ENCODE results near the gene GRIK4.

Gene GRIK4

DNA sequence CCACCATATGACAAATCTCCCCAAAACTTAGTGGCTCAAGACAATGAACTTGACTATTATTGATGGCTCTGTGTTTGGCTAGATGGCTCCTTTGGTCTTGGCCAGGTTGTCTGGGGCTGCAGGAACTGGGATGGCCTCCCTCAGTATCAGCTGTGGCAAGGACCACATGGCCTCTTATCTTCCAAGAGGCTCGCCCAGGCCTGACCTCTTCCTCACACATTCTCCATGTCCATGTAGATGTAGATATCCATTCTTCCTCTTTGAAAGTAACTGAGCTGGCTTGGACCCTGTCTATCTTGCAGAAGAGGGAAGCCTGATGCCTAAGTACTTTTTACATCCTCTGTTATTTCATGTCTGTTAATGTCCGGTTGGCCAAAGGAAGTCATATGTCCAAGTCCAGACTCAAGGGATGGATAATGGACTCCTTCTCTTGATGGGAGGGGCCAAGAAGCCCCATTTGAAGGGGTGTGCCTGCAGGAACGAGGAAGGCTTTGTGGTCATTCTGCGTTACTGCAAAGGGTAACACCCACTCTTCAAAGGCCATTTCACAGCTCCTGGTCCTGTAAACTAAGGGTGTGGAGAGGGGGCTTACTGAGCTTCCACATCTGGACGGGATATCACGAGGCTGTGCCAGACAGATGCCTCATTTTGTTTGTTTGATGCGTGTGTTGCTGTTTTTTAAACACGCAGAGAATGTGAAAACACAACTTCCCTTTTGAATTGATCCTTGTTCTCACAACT lies 87.1 kb downstream of the GRIK4 start:
- Histone ChIP-seq H3K27me3 (ENCODE audit: insufficient read depth, low read length) (no peaks in the 10 kb centered on the region), H3K9ac (ENCODE audit: low read depth, low read length) (no peak overlapping the region), H3K27ac (ENCODE audit: low read depth, low read length) (no peak overlapping the region), H3K9me3 (ENCODE audit: insufficient read depth, low read depth, low read length) (no peaks in the 10 kb centered on the region), H3K36me3 (ENCODE audit: insufficient read depth, low read length) (no peaks in the 10 kb centered on the region), H3K4me3 (ENCODE audit: low read length) (no peak overlapping the region), H3K4me1 (ENCODE audit: insufficient read depth, low read length) (peaks cover 8% of the 10 kb centered on the region)
- 89% methylated on average over 8 of the region's 8 CpGs for WGBS

DNA sequence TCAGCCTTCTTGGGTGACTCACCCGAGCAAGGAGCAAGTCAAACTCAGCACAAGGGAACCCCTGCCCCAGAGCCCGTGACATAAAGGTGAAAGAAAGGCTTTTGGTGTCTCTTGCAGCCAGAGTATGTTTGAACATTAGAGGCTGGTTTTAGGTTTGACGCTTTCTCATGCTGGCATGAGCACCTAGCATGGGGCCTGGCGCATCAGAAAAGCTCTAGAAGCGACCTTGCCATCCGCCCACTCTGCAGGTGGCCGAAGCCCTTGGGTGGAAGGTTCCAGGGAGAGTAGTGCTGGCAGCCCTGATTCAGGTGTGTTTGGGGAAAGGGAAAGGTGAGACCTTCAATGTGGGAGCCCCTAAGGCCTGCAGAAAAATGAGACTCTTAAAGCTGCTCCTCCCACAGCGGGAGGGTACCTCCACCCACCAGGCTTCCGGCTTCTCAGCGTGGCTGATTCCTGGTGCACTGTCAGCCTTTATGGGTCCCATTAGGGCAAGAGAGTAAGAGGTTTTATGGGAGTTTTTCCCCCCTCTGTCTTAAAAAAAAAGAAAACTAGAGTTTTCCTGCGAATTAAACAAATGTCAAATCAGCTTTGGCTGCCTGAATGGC lies 88.4 kb downstream of the GRIK4 start:
- H3K4me3 ChIP-seq (ENCODE audit: low read length) = no peak overlapping the region
- peaks cover 8% of the 10 kb centered on the region for H3K4me1 ChIP-seq (ENCODE audit: insufficient read depth, low read length)
- no peak overlapping the region for H3K9ac ChIP-seq (ENCODE audit: low read depth, low read length)
- no peaks in the 10 kb centered on the region for H3K27me3 ChIP-seq (ENCODE audit: insufficient read depth, low read length)
- no peaks in the 10 kb centered on the region for H3K36me3 ChIP-seq (ENCODE audit: insufficient read depth, low read length)
- H3K27ac ChIP-seq (ENCODE audit: low read depth, low read length) = no peak overlapping the region
- H3K9me3 ChIP-seq (ENCODE audit: insufficient read depth, low read depth, low read length) = no peaks in the 10 kb centered on the region
- WGBS = 70% methylated on average over 11 of the region's 11 CpGs

DNA sequence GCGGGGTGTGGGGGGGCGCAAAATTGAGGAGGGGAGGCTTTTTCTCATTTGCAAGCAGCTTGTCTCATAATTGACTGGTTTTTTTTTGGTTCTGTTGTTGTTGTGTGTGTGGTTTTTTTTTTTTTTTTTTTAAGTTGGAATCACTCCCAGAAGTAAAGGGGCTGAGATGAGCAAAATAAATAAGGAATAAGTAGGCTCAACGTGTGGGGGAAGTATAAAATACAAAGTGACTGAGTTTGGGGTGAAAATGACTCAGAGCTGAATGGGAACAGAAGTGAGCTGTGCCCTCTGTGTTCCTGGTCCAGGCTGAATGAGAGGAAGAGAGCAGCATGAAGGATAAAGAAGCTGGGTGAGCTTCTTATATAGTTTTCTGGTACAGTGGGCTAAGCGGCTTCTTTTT lies 90.0 kb downstream of the GRIK4 start:
- 87% methylated on average over 4 of the region's 4 CpGs for WGBS
- Histone ChIP-seq H3K27ac (ENCODE audit: low read depth, low read length) (no peak overlapping the region), H3K4me3 (ENCODE audit: low read length) (no peak overlapping the region), H3K36me3 (ENCODE audit: insufficient read depth, low read length) (no peaks in the 10 kb centered on the region), H3K9ac (ENCODE audit: low read depth, low read length) (no peak overlapping the region), H3K27me3 (ENCODE audit: insufficient read depth, low read length) (no peaks in the 10 kb centered on the region), H3K9me3 (ENCODE audit: insufficient read depth, low read depth, low read length) (no peaks in the 10 kb centered on the region), H3K4me1 (ENCODE audit: insufficient read depth, low read length) (peaks cover 8% of the 10 kb centered on the region)

DNA sequence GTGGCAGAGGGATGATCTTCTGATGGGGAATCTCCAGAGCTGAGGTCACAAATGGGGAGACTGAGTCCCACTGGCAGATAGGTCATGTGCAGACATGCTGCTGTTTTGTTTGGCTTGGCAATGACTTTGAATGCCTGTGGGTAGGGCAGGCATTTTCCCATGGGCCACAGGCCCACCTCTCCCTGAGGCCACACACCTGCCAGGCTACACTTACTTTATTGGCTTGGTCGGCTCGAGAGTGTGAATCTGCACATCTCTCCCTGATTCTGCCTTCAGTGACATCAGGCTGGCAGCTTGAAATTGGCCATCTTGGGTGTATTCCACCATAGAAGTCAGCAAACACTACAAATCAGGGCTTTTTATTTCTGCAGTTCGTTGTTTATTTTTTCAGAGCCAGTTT lies 91.5 kb downstream of the GRIK4 start:
- H3K9me3 ChIP-seq (ENCODE audit: insufficient read depth, low read depth, low read length) = no peaks in the 10 kb centered on the region
- no peaks in the 10 kb centered on the region for H3K27me3 ChIP-seq (ENCODE audit: insufficient read depth, low read length)
- 90% methylated on average over 3 of the region's 3 CpGs for WGBS
- no peak overlapping the region for H3K9ac ChIP-seq (ENCODE audit: low read depth, low read length)
- peaks cover 8% of the 10 kb centered on the region for H3K4me1 ChIP-seq (ENCODE audit: insufficient read depth, low read length)
- no peak overlapping the region for H3K27ac ChIP-seq (ENCODE audit: low read depth, low read length)
- H3K4me3 ChIP-seq (ENCODE audit: low read length) = no peak overlapping the region
- H3K36me3 ChIP-seq (ENCODE audit: insufficient read depth, low read length) = no peaks in the 10 kb centered on the region

DNA sequence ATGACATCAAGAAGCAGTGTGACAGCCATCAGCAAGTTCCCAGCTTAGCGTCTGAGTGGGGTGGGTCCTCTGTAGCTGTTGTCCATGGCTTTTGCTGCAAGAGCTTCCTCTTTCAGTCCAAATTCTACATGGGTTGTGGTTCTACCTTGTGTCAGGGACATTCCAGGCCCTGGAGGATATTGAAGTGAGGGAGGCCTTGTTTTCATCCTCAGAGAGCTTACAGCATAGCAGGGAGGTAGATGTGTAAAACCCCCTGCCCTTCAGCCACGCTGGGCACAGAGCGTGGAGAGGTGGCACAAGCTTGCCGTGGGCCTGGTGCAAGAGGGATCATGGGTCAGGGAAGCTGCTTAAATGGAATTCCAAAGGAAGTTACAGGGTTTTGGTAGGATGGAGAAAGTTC lies 93.9 kb downstream of the GRIK4 start:
- H3K4me3 ChIP-seq (ENCODE audit: low read length) = no peak overlapping the region
- H3K9ac ChIP-seq (ENCODE audit: low read depth, low read length) = no peak overlapping the region
- H3K4me1 ChIP-seq (ENCODE audit: insufficient read depth, low read length) = peaks cover 18% of the 10 kb centered on the region
- no peaks in the 10 kb centered on the region for H3K27me3 ChIP-seq (ENCODE audit: insufficient read depth, low read length)
- no peak overlapping the region for H3K27ac ChIP-seq (ENCODE audit: low read depth, low read length)
- no peaks in the 10 kb centered on the region for H3K9me3 ChIP-seq (ENCODE audit: insufficient read depth, low read depth, low read length)
- H3K36me3 ChIP-seq (ENCODE audit: insufficient read depth, low read length) = no peaks in the 10 kb centered on the region
- 93% methylated on average over 4 of the region's 4 CpGs for WGBS

DNA sequence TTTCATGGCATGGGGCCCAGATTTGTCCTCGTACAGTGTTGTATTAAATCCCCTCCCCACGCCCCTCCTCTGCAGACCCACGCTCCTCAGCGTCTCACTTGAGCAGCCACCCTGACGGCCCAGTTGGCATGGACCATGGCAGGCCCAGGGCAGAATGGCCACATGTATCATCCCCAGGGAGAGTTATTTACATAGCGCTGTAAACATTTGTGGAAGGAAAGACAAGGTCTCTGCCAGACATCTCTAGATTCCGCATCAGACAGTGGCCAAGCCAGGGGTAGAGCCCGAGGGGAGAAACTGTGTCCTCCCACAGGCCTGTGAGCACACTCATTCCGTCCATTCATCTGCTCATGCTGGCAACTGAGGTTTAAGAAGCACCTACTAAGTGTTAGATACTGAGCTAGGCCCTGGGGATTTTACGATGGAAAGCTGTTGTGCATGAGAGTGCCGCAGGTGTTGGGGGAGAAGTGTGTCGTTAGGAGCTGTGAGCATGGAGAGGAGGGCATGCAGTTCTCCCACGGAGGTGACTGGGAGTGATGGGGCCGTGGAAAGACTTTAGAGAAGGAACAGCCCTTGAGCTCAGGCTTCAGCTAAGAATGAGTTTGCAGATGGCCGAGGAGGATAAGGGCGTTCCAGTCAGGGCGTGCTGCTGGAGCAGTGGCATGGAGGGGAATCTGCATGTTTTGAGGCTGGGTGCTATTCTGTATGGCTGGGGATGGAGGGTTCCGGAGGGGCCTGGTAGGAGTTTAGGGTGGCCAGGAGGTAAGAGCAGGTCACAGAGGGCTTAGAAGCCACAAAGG lies 94.9 kb downstream of the GRIK4 start:
- no peak overlapping the region for H3K27ac ChIP-seq (ENCODE audit: low read depth, low read length)
- H3K9ac ChIP-seq (ENCODE audit: low read depth, low read length) = no peak overlapping the region
- H3K9me3 ChIP-seq (ENCODE audit: insufficient read depth, low read depth, low read length) = no peaks in the 10 kb centered on the region
- WGBS = 92% methylated on average over 18 of the region's 18 CpGs
- peaks cover 27% of the 10 kb centered on the region for H3K4me1 ChIP-seq (ENCODE audit: insufficient read depth, low read length)
- no peak overlapping the region for H3K4me3 ChIP-seq (ENCODE audit: low read length)
- H3K36me3 ChIP-seq (ENCODE audit: insufficient read depth, low read length) = no peaks in the 10 kb centered on the region
- no peaks in the 10 kb centered on the region for H3K27me3 ChIP-seq (ENCODE audit: insufficient read depth, low read length)

DNA sequence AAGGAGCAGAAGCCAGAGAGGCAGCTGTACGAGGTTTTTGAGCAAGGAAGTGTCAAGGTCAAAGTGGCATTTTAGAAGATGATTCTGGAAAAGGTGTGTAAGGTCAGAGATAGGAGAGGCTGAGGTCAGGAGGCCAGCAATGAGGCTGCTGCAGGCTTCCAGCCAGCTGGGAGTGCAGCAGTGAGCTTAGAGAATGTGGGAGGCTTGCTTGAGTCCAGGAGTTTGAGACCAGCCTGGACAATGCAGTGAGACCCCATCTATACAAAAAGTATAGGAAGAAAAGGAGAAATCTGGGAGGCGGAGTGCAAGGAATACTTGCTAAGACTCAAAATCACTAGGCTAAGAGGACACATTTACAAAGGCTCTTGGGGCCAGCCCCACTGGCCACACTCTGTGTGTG lies 96.5 kb downstream of the GRIK4 start:
- no peak overlapping the region for H3K27ac ChIP-seq (ENCODE audit: low read depth, low read length)
- H3K9me3 ChIP-seq (ENCODE audit: insufficient read depth, low read depth, low read length) = no peaks in the 10 kb centered on the region
- H3K36me3 ChIP-seq (ENCODE audit: insufficient read depth, low read length) = no peaks in the 10 kb centered on the region
- no peak overlapping the region for H3K9ac ChIP-seq (ENCODE audit: low read depth, low read length)
- no peak overlapping the region for H3K4me3 ChIP-seq (ENCODE audit: low read length)
- H3K4me1 ChIP-seq (ENCODE audit: insufficient read depth, low read length) = peaks cover 32% of the 10 kb centered on the region
- 92% methylated on average over 2 of the region's 2 CpGs for WGBS
- H3K27me3 ChIP-seq (ENCODE audit: insufficient read depth, low read length) = no peaks in the 10 kb centered on the region

DNA sequence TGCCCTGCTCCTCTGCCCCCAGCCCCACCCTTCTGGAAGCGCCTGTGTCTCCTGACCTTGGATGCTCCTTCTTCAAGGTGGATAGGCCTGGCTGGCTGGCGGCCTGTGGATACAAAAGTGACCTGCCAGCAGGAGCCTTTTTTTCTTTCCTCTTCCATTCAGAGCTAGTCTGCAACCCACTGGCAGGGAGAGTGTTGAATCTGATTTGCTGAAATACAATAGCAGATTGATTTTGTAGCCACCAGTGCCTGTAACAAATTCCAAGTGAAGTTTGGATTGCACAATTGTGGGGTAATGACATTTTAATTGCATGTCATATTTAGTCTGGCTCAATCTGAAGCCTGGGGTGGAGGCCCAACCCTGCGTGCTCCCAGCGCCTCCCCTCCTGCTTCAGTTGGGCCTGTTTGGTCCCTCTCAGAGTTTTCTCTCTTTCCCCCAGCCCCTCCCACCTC lies 97.2 kb downstream of the GRIK4 start:
- Histone ChIP-seq H3K27me3 (ENCODE audit: insufficient read depth, low read length) (no peaks in the 10 kb centered on the region), H3K9ac (ENCODE audit: low read depth, low read length) (no peak overlapping the region), H3K4me3 (ENCODE audit: low read length) (no peak overlapping the region), H3K4me1 (ENCODE audit: insufficient read depth, low read length) (peaks cover 32% of the 10 kb centered on the region), H3K27ac (ENCODE audit: low read depth, low read length) (no peak overlapping the region; the same call in 1 of the 2 replicates), H3K36me3 (ENCODE audit: insufficient read depth, low read length) (no peaks in the 10 kb centered on the region), H3K9me3 (ENCODE audit: insufficient read depth, low read depth, low read length) (no peaks in the 10 kb centered on the region)
- 52% methylated on average over 4 of the region's 4 CpGs for WGBS

DNA sequence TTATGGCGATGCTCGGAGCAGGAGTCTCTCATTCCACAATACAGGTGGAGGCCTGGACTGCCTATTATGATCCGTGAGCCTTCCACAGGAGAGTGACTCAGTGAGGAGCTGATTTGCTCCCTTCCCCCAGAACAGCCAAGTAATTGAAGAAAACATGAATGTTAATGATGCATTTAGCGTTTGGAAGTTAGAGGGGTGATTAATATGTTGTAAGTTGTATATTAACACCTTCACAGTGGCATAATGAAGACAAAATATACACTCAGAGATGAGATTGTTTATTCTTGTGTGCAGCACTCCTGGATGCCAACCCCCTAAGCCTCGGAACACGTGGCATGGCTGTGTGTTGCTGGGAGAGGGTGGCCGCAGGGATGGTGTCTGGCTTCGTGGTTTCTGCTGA lies 98.6 kb downstream of the GRIK4 start:
- H3K4me1 ChIP-seq (ENCODE audit: insufficient read depth, low read length) = peaks cover 32% of the 10 kb centered on the region
- 68% methylated on average over 8 of the region's 8 CpGs for WGBS
- no peaks in the 10 kb centered on the region for H3K36me3 ChIP-seq (ENCODE audit: insufficient read depth, low read length)
- no peak overlapping the region for H3K4me3 ChIP-seq (ENCODE audit: low read length)
- no peaks in the 10 kb centered on the region for H3K9me3 ChIP-seq (ENCODE audit: insufficient read depth, low read depth, low read length)
- H3K27me3 ChIP-seq (ENCODE audit: insufficient read depth, low read length) = no peaks in the 10 kb centered on the region
- no peak overlapping the region for H3K27ac ChIP-seq (ENCODE audit: low read depth, low read length)
- H3K9ac ChIP-seq (ENCODE audit: low read depth, low read length) = no peak overlapping the region

DNA sequence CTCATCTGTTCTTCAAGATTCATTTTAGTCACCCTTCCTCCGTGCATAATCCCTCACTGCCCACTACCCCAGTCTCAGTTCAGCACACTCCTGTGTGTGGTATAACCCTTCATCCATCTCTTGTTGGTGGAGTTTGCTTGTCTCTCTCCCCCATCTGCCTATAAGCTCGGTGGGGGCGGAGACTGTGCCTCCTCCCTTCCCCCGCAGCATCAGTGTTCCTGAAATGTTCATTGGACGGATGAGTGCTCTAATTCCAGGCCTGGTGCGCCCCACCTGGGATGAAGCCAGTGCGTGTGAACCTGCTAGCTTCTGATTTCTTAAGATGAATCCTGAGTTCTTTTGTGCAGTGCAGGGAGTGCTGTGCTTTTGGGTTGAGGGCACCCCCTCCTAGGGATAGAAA lies 100.0 kb downstream of the GRIK4 start:
- 82% methylated on average over 7 of the region's 7 CpGs for WGBS
- Histone ChIP-seq H3K4me1 (ENCODE audit: insufficient read depth, low read length) (peaks cover 32% of the 10 kb centered on the region), H3K9me3 (ENCODE audit: insufficient read depth, low read depth, low read length) (no peaks in the 10 kb centered on the region), H3K4me3 (ENCODE audit: low read length) (no peak overlapping the region), H3K9ac (ENCODE audit: low read depth, low read length) (no peak overlapping the region), H3K36me3 (ENCODE audit: insufficient read depth, low read length) (no peaks in the 10 kb centered on the region), H3K27me3 (ENCODE audit: insufficient read depth, low read length) (no peaks in the 10 kb centered on the region), H3K27ac (ENCODE audit: low read depth, low read length) (no peak overlapping the region)

DNA sequence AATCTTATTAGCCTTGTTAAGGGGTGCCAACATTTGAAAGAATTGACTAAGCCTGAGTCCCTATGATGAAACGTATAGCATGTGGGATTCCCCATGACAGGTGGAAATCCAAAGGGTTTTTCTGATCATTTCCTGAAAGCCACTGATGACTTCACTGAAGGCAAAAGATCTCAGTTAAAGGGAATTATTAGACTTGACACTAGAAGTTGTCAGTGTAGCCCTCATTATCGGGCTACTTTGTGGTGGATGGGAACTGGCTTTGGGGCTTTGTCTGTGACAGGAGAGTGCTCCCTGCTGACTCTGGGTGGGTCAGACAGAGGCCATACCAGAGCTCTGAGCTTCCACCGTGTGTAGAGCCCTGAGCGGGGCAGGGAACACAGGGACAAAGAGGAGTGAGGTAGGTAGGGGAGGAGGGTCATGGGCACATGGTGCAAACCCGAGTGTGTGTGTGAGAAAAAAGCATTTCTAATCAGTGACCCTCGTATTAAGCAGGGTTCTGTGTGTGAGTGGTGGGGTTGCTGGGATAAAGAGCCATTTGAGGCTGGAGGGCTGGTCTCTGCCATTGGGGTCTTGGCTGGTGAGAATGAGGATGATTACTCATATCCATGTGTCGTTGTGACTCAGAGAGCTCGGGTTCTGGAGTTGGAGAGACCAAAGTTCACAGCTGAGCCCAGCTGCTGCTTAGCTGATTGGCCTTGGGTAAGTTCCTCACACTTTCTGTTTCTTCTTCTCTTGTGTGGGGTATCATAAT lies 101.1 kb downstream of the GRIK4 start:
- WGBS = 66% methylated on average over 8 of the region's 8 CpGs
- H3K36me3 ChIP-seq (ENCODE audit: insufficient read depth, low read length) = no peaks in the 10 kb centered on the region
- no peak overlapping the region for H3K4me3 ChIP-seq (ENCODE audit: low read length)
- no peak overlapping the region for H3K27ac ChIP-seq (ENCODE audit: low read depth, low read length)
- H3K27me3 ChIP-seq (ENCODE audit: insufficient read depth, low read length) = no peaks in the 10 kb centered on the region
- H3K9me3 ChIP-seq (ENCODE audit: insufficient read depth, low read depth, low read length) = peaks cover 4% of the 10 kb centered on the region; the same call in 1 of the 2 replicates
- H3K9ac ChIP-seq (ENCODE audit: low read depth, low read length) = no peak overlapping the region
- H3K4me1 ChIP-seq (ENCODE audit: insufficient read depth, low read length) = peaks cover 32% of the 10 kb centered on the region

All from HUES64 (cell line).